ENCODE results near the gene EIF1AD. TPM values are rescaled to one million over a fixed set of nuclear protein-coding genes. Genes with fewer than 3 reads are reported as not detected.
"Not testable (repeated sequence)": the region's sequence is repeated elsewhere in the genome, so short reads cannot be mapped to it uniquely, and the experiment has no call there.

Gene EIF1AD
- total RNA-seq, 1 donor from 2014 or later = 22.2 TPM

- H3K36me3 Mint-ChIP-seq = no peaks in the 10 kb centered on the region
- peaks cover 14% of the 10 kb centered on the region for H3K27me3 Mint-ChIP-seq (ENCODE audit: insufficient read depth, low read depth)
- no peak overlapping the region for H2AFZ ChIP-seq (replicated peaks)
- TF ChIP-seq CTCF (IDR thresholded peaks at IDR 0.05) (no peak), EZH2 (IDR thresholded peaks at IDR 0.05) (no peak), EZH2phosphoT487 (IDR thresholded peaks at IDR 0.05) (no peak)
- H3K9me3 Mint-ChIP-seq = no peaks in the 10 kb centered on the region
- peaks cover 36% of the 10 kb centered on the region for H3K27me3 ChIP-seq
- no peaks in the 10 kb centered on the region for H3K9me3 ChIP-seq (ENCODE audit: low read depth)
- H3K27ac Mint-ChIP-seq = no peak overlapping the region
- no peaks in the 10 kb centered on the region for H3F3A ChIP-seq (ENCODE audit: low read depth)
- no peak overlapping the region for H3K4me2 ChIP-seq
- no peaks in the 10 kb centered on the region for H3K79me2 ChIP-seq (ENCODE audit: low read depth)
- H3K4me1 Mint-ChIP-seq = peaks cover 4% of the 10 kb centered on the region
- no peaks in the 10 kb centered on the region for H3K36me3 ChIP-seq
- no peak overlapping the region for H3K4me3 Mint-ChIP-seq
- peaks cover 3% of the 10 kb centered on the region for H3K4me1 ChIP-seq
- DNase-seq (ENCODE audit: low spot score) = no peak
- no peak overlapping the region for H3K9ac ChIP-seq
- H3K4me3 ChIP-seq = no peak overlapping the region
- no peak overlapping the region for H3K27ac ChIP-seq
- H4K20me1 ChIP-seq (ENCODE audit: low read depth) = no peaks in the 10 kb centered on the region
Observed at GRCh38 chr11:66012371-66012945, 10.5 kb upstream of the EIF1AD start.

GRCh38 chr11:66011785-66012303, 9.9 kb upstream of the EIF1AD start, which contains the start of gene CST6:
Gene CST6 (plus strand): TSS chr11:66012008. CDS start chr11:66012045, 37 bp downstream.
- H3F3A ChIP-seq (ENCODE audit: low read depth) = no peaks in the 10 kb centered on the region
- no peak within 1 kb of the TSS for H3K4me3 Mint-ChIP-seq
- DNase-seq (ENCODE audit: low spot score) = peak; percentile 43
- no peak within 1 kb of the TSS for H3K9ac ChIP-seq
- H3K27me3 Mint-ChIP-seq (ENCODE audit: insufficient read depth, low read depth) = peaks cover 14% of the 10 kb centered on the region
- H4K20me1 ChIP-seq (ENCODE audit: low read depth) = no peaks in the 10 kb centered on the region
- TF ChIP-seq EZH2phosphoT487 (IDR thresholded peaks at IDR 0.05) = peak; percentile 66
- no peak for TF ChIP-seq CTCF (IDR thresholded peaks at IDR 0.05)
- TF ChIP-seq EZH2 (IDR thresholded peaks at IDR 0.05) = peak; percentile 85
- H3K79me2 ChIP-seq (ENCODE audit: low read depth) = no peaks in the 10 kb centered on the region
- H3K27ac Mint-ChIP-seq = no peak within 1 kb of the TSS
- no peaks in the 10 kb centered on the region for H3K36me3 Mint-ChIP-seq
- H3K9me3 Mint-ChIP-seq = no peaks in the 10 kb centered on the region
- H3K27me3 ChIP-seq = peaks cover 36% of the 10 kb centered on the region
- H3K9me3 ChIP-seq (ENCODE audit: low read depth) = no peaks in the 10 kb centered on the region
- peaks cover 8% of the 10 kb centered on the region for H3K4me1 ChIP-seq
- peaks cover 4% of the 10 kb centered on the region for H3K4me1 Mint-ChIP-seq
- no peak within 1 kb of the TSS for H3K27ac ChIP-seq
- no peaks in the 10 kb centered on the region for H3K36me3 ChIP-seq
- H3K4me3 ChIP-seq = no peak within 1 kb of the TSS
- peak within 1 kb of the TSS; percentile 24 for H3K4me2 ChIP-seq
- no peak within 1 kb of the TSS for H2AFZ ChIP-seq (replicated peaks)

GRCh38 chr11:66011239-66011784, 9.4 kb upstream of the EIF1AD start:
- no peaks in the 10 kb centered on the region for H3K9me3 ChIP-seq (ENCODE audit: low read depth)
- Mint-ChIP-seq H3K9me3 (no peaks in the 10 kb centered on the region), H3K4me3 (no peak overlapping the region), H3K27ac (no peak overlapping the region), H3K27me3 (ENCODE audit: insufficient read depth, low read depth) (peaks cover 14% of the 10 kb centered on the region), H3K36me3 (no peaks in the 10 kb centered on the region), H3K4me1 (peaks cover 8% of the 10 kb centered on the region)
- H3K27me3 ChIP-seq = peaks cover 36% of the 10 kb centered on the region
- no peak overlapping the region for H3K4me3 ChIP-seq
- no peak for DNase-seq (ENCODE audit: low spot score)
- peaks cover 8% of the 10 kb centered on the region for H3K4me1 ChIP-seq
- peaks cover 3% of the 10 kb centered on the region for H3F3A ChIP-seq (ENCODE audit: low read depth)
- no peak overlapping the region for H2AFZ ChIP-seq (replicated peaks)
- H3K79me2 ChIP-seq (ENCODE audit: low read depth) = no peaks in the 10 kb centered on the region
- no peaks in the 10 kb centered on the region for H4K20me1 ChIP-seq (ENCODE audit: low read depth)
- H3K9ac ChIP-seq = no peak overlapping the region
- peak overlapping the region; percentile 24 for H3K4me2 ChIP-seq
- TF ChIP-seq CTCF (IDR thresholded peaks at IDR 0.05) (no peak), EZH2 (IDR thresholded peaks at IDR 0.05) (no peak), EZH2phosphoT487 (IDR thresholded peaks at IDR 0.05) (no peak)
- no peaks in the 10 kb centered on the region for H3K36me3 ChIP-seq
- H3K27ac ChIP-seq = no peak overlapping the region

- Mint-ChIP-seq H3K27ac (peak overlapping the region; percentile 16), H3K27me3 (ENCODE audit: insufficient read depth, low read depth) (peaks cover 18% of the 10 kb centered on the region)
- not testable (repeated sequence) for H3K36me3 Mint-ChIP-seq; H3K9me3 Mint-ChIP-seq; DNase-seq (ENCODE audit: low spot score); H3K4me1 ChIP-seq; H3K9me3 ChIP-seq (ENCODE audit: low read depth); H3K27ac ChIP-seq; H3K4me3 ChIP-seq; H3K4me3 Mint-ChIP-seq; H3K4me2 ChIP-seq; H2AFZ ChIP-seq (replicated peaks); H3K36me3 ChIP-seq; H3K9ac ChIP-seq; H4K20me1 ChIP-seq (ENCODE audit: low read depth); H3K4me1 Mint-ChIP-seq; H3K79me2 ChIP-seq (ENCODE audit: low read depth)
- Histone ChIP-seq H3F3A (ENCODE audit: low read depth) (peaks cover 16% of the 10 kb centered on the region), H3K27me3 (peaks cover 36% of the 10 kb centered on the region)
Observed at GRCh38 chr11:66010036-66010435, 8.1 kb upstream of the EIF1AD start.
